Liver (tissue), 9 donors: ENCODE measurements around the gene APPBP2. TPM values are rescaled to one million over a fixed set of nuclear protein-coding genes. Genes with fewer than 3 reads are reported as not detected.
A peak's percentile ranks its signal among the peaks of the same experiment; 100 is the strongest.

Source experiments
- DNase-seq: peaks from one replicate; pipeline ENCODE4 v3.0.0-alpha.2; 2017; ENCODE audit warnings: low spot score
- H3K27ac ChIP-seq, 2 donors: one replicate each; pipeline ENCODE4 v1.7.0; 2013; ENCODE audit warnings: inconsistent platforms in 2 of 2, low read length in 2 of 2, control low read depth in 1 of 2, low read depth in 1 of 2, mild to moderate bottlenecking in 1 of 2
- H3K27me3 ChIP-seq, 4 donors: one replicate each; pipeline versions ENCODE4 v1.6.1 to v1.7.0; 2013; ENCODE audit warnings: low read length in 3 of 4, inconsistent platforms in 1 of 4, mild to moderate bottlenecking in 1 of 4, moderate library complexity in 1 of 4; ENCODE audit not compliant: control insufficient read depth in 4 of 4, insufficient read depth in 4 of 4
- H3K36me3 ChIP-seq, 4 donors: one replicate each; pipeline versions ENCODE4 v1.6.1 to v1.7.0; 2013; ENCODE audit warnings: low read length in 3 of 4, mild to moderate bottlenecking in 3 of 4, low read depth in 1 of 4, moderate library complexity in 1 of 4; ENCODE audit not compliant: control insufficient read depth in 4 of 4, insufficient read depth in 3 of 4
- H3K4me1 ChIP-seq, 4 donors: one replicate each; pipeline versions ENCODE4 v1.6.1 to v1.7.0; 2013; ENCODE audit warnings: low read length in 3 of 4, mild to moderate bottlenecking in 3 of 4, moderate library complexity in 1 of 4; ENCODE audit not compliant: control insufficient read depth in 4 of 4, insufficient read depth in 4 of 4
- H3K4me3 ChIP-seq, 3 donors: one replicate each; pipeline versions ENCODE4 v1.6.1 to v1.7.0; 2013; ENCODE audit warnings: low read length in 3 of 3, control low read depth in 1 of 3, low read depth in 1 of 3, mild to moderate bottlenecking in 1 of 3
- H3K9ac ChIP-seq, 2 donors: one replicate each; pipeline ENCODE4 v1.7.0; 2013; ENCODE audit warnings: low read length in 2 of 2, mild to moderate bottlenecking in 2 of 2, moderate library complexity in 2 of 2, control low read depth in 1 of 2, low read depth in 1 of 2
- H3K9me3 ChIP-seq, 4 donors: one replicate each; pipeline versions ENCODE4 v1.6.1 to v1.7.0; 2013; ENCODE audit warnings: low read length in 3 of 4; ENCODE audit not compliant: control insufficient read depth in 4 of 4
- EGR1 ChIP-seq, 2 donors: IDR thresholded peaks; 2 replicates each; pipeline ENCODE4 v1.6.1; 2016 to 2018; ENCODE audit warnings: antibody characterized with exemption in 2 of 2, low read depth in 2 of 2
- FOXA2 ChIP-seq: IDR thresholded peaks from 2 replicates; pipeline ENCODE4 v1.6.1; 2016; ENCODE audit warnings: antibody characterized with exemption
- GABPA ChIP-seq, 2 donors: IDR thresholded peaks in 1 of 2; conservative IDR thresholded peaks in 1 of 2; 2 replicates each; pipeline ENCODE4 v1.6.1; 2016; ENCODE audit warnings: antibody characterized with exemption in 2 of 2, mild to moderate bottlenecking in 1 of 2, moderate library complexity in 1 of 2
- HNF4A ChIP-seq, 2 donors: conservative IDR thresholded peaks; 2 replicates each; pipeline ENCODE4 v1.6.1; 2016; ENCODE audit warnings: antibody characterized with exemption in 2 of 2, mild to moderate bottlenecking in 2 of 2
- JUND ChIP-seq, 2 donors: IDR thresholded peaks; 2 replicates each; pipeline ENCODE4 v1.6.1; 2016; ENCODE audit warnings: antibody characterized with exemption in 2 of 2
- NR2F2 ChIP-seq: IDR thresholded peaks from 2 replicates; pipeline ENCODE4 v1.6.1; 2016; ENCODE audit warnings: antibody characterized with exemption
- RAD21 ChIP-seq, 2 donors: IDR thresholded peaks; 2 replicates each; pipeline ENCODE4 v1.6.1; 2016; ENCODE audit warnings: antibody characterized with exemption in 2 of 2, mild to moderate bottlenecking in 2 of 2
- RXRA ChIP-seq, 2 donors: IDR thresholded peaks; 2 replicates each; pipeline ENCODE4 v1.6.1; 2017 to 2018; ENCODE audit warnings: antibody characterized with exemption in 2 of 2, mild to moderate bottlenecking in 1 of 2
- SP1 ChIP-seq: IDR thresholded peaks from 2 replicates; pipeline ENCODE4 v1.6.1; 2018; ENCODE audit warnings: antibody characterized with exemption, mild to moderate bottlenecking
- TAF1 ChIP-seq: conservative IDR thresholded peaks from 2 replicates; pipeline ENCODE4 v1.6.1; 2016; ENCODE audit warnings: antibody characterized with exemption, mild to moderate bottlenecking
- YY1 ChIP-seq: IDR thresholded peaks from 2 replicates; pipeline ENCODE4 v1.6.1; 2016; ENCODE audit warnings: antibody characterized with exemption, mild to moderate bottlenecking
- WGBS: extraction: QIAGEN DNeasy Blood & Tissue Kit; methylation state at CpG from one replicate; pipeline ENCODE4 v1.1.7; 2013; 5-methylcytosine and 5-hydroxymethylcytosine counted together
- polyA plus RNA-seq, 2 donors: library from polyadenylated mRNA; stranded (reverse) in 1 of 2; unstranded in 1 of 2; fragments of 200-250 nt in 1 of 2; fragments of >200 nt in 1 of 2; fragmentation: Nextera tagmentation in 1 of 2; extraction: Ambion mirVana in 1 of 2; gene quantifications; one replicate each; pipeline versions ENCODE4 v1.2.1 to v1.2.3, GENCODE V29; 2013 to 2015
- total RNA-seq, 2 donors: library from RNA; depleted of rRNA; stranded (reverse); fragments of >200 nt; gene quantifications; one replicate each; pipeline ENCODE4 v1.2.3, GENCODE V29; 2014
- TF ChIP-seq, protein P1 (sequence below): IDR thresholded peaks from 2 replicates; pipeline ENCODE4 v1.6.1; 2016; ENCODE audit warnings: antibody characterized with exemption
- TF ChIP-seq, protein P2 (sequence below): IDR thresholded peaks from 2 replicates; pipeline ENCODE4 v1.6.1; 2016; ENCODE audit warnings: antibody characterized with exemption, mild to moderate bottlenecking
- TF ChIP-seq, protein P3 (sequence below): IDR thresholded peaks from 2 replicates; pipeline ENCODE4 v1.6.1; 2016; ENCODE audit warnings: antibody characterized with exemption
- TF ChIP-seq, protein P4 (sequence below): IDR thresholded peaks from 2 replicates; pipeline ENCODE4 v1.6.1; 2016; ENCODE audit warnings: antibody characterized with exemption
- donor health status: healthy.
- donor health status: healthy.
- donor health status: healthy.
- donor health status: healthy.
- donor health status: healthy.

Gene APPBP2, protein sequence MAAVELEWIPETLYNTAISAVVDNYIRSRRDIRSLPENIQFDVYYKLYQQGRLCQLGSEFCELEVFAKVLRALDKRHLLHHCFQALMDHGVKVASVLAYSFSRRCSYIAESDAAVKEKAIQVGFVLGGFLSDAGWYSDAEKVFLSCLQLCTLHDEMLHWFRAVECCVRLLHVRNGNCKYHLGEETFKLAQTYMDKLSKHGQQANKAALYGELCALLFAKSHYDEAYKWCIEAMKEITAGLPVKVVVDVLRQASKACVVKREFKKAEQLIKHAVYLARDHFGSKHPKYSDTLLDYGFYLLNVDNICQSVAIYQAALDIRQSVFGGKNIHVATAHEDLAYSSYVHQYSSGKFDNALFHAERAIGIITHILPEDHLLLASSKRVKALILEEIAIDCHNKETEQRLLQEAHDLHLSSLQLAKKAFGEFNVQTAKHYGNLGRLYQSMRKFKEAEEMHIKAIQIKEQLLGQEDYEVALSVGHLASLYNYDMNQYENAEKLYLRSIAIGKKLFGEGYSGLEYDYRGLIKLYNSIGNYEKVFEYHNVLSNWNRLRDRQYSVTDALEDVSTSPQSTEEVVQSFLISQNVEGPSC
- 10 to 100 TPM; 12.6 to 17.3 TPM for total RNA-seq
- 1 to 10 TPM; 4.6 to 5.9 TPM for polyA plus RNA-seq

DNA sequence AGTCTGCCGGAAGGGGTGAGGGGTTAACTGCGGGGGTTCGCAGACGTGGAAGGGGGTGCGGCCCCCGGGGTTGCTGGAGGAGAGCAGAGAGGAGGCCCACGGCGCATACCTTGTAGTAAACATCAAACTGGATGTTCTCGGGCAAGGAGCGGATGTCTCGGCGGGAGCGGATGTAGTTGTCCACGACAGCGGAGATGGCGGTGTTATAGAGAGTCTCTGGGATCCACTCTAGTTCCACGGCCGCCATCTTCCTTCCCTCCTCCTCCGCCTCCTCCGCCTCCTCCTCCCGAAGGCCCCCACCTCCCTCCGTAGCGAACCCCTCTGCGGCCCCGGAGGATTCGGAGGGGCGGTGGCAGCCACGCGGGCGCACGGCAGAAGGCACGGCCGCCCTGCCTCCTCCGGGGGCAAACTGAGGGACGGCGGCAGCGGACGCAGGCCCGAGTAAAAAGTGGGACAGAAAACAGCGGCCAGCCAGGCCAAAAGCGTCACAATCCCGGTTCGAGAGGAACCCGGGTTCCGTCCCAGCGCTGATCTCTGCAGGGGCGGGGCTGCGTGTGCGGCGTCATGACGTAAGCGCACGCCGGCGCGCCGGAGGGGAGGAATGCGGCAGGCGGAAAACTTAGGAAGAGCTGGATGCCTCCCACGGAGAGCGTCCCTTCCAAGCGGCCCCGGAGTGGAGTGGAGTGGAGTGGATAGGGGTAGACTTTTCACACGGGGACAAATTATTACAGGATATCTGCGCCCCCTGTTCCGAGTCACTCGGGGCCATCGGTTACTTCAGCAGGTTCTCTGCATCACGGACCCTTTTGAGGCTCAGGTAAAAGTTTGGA lies at the start of gene APPBP2:
TSS of gene APPBP2 (minus strand) at position 558 of the 830 bp plus-strand sequence. CDS start at position 247, 311 bp downstream.
- TF ChIP-seq EGR1 (IDR thresholded peaks at IDR 0.05; ENCODE audit: low read depth in 2 of 2) (peak in 1 of 2 donors; percentile 40), HNF4A (conservative IDR thresholded peaks at IDR 0.05) (no peak), NR2F2 (peak; percentile 30), TAF1 (no peak), SP1 (peak; percentile 53), JUND (IDR thresholded peaks at IDR 0.05) (peak in 1 of 2 donors; percentile 54), FOXA2 (no peak), YY1 (peak; percentile 93), RAD21 (IDR thresholded peaks at IDR 0.05) (peak in 1 of 2 donors; percentile 41), RXRA (IDR thresholded peaks at IDR 0.05) (peak; percentile 9 to 38), GABPA (IDR thresholded peaks at IDR 0.05 in 1 of 2, conservative IDR thresholded peaks at IDR 0.05 in 1 of 2) (peak in 1 of 2 donors; percentile 55)
- TF ChIP-seq, protein P1, sequence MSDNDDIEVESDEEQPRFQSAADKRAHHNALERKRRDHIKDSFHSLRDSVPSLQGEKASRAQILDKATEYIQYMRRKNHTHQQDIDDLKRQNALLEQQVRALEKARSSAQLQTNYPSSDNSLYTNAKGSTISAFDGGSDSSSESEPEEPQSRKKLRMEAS: peak; percentile 65
- TF ChIP-seq, protein P2, sequence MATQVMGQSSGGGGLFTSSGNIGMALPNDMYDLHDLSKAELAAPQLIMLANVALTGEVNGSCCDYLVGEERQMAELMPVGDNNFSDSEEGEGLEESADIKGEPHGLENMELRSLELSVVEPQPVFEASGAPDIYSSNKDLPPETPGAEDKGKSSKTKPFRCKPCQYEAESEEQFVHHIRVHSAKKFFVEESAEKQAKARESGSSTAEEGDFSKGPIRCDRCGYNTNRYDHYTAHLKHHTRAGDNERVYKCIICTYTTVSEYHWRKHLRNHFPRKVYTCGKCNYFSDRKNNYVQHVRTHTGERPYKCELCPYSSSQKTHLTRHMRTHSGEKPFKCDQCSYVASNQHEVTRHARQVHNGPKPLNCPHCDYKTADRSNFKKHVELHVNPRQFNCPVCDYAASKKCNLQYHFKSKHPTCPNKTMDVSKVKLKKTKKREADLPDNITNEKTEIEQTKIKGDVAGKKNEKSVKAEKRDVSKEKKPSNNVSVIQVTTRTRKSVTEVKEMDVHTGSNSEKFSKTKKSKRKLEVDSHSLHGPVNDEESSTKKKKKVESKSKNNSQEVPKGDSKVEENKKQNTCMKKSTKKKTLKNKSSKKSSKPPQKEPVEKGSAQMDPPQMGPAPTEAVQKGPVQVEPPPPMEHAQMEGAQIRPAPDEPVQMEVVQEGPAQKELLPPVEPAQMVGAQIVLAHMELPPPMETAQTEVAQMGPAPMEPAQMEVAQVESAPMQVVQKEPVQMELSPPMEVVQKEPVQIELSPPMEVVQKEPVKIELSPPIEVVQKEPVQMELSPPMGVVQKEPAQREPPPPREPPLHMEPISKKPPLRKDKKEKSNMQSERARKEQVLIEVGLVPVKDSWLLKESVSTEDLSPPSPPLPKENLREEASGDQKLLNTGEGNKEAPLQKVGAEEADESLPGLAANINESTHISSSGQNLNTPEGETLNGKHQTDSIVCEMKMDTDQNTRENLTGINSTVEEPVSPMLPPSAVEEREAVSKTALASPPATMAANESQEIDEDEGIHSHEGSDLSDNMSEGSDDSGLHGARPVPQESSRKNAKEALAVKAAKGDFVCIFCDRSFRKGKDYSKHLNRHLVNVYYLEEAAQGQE: peak; percentile 70
- TF ChIP-seq, protein P3, sequence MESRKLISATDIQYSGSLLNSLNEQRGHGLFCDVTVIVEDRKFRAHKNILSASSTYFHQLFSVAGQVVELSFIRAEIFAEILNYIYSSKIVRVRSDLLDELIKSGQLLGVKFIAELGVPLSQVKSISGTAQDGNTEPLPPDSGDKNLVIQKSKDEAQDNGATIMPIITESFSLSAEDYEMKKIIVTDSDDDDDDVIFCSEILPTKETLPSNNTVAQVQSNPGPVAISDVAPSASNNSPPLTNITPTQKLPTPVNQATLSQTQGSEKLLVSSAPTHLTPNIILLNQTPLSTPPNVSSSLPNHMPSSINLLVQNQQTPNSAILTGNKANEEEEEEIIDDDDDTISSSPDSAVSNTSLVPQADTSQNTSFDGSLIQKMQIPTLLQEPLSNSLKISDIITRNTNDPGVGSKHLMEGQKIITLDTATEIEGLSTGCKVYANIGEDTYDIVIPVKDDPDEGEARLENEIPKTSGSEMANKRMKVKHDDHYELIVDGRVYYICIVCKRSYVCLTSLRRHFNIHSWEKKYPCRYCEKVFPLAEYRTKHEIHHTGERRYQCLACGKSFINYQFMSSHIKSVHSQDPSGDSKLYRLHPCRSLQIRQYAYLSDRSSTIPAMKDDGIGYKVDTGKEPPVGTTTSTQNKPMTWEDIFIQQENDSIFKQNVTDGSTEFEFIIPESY: no peak
- TF ChIP-seq, protein P4, sequence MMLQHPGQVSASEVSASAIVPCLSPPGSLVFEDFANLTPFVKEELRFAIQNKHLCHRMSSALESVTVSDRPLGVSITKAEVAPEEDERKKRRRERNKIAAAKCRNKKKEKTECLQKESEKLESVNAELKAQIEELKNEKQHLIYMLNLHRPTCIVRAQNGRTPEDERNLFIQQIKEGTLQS: peak; percentile 20
- under 1% methylated on average over 69 of the region's 69 CpGs for WGBS
- Histone ChIP-seq H3K36me3 (no peaks in the 10 kb centered on the region), H3K27ac (peak within 1 kb of the TSS; percentile 93 to 99), H3K4me3 (peak within 1 kb of the TSS; percentile 62 to 92 (median 84)), H3K4me1 (peaks cover 4 to 32% (median 9%) of the 10 kb centered on the region in 4 donors), H3K27me3 (no peaks in the 10 kb centered on the region), H3K9ac (peak within 1 kb of the TSS; percentile 89 to 92), H3K9me3 (no peaks in the 10 kb centered on the region)
- DNase-seq: peak; percentile 85
